ENCODE results near the gene TTLL10.

GRCh38 chr1:1231400-1232207 lies 57.9 kb downstream of the TTLL10 start, which contains the start of gene SDF4:
- TF ChIP-seq POLR2A (IDR thresholded peaks at IDR 0.05) = peak in 1 of 2 donors; percentile 42
- peak; percentile 76 for TF ChIP-seq POLR2AphosphoS5 (IDR thresholded peaks at IDR 0.05)

Data from gastroesophageal sphincter (tissue), 2 donors.